NCI-H128 (cell line): ENCODE results near the gene ST6GALNAC1.
A peak's percentile ranks its signal among the peaks of the same experiment; 100 is the strongest.
"Not testable (repeated sequence)": the region's sequence is repeated elsewhere in the genome, so short reads cannot be mapped to it uniquely, and the experiment has no call there.

Experiments
- DNase-seq: peaks from one replicate; lab custom pipeline; 2025; ENCODE audit not compliant: unreplicated experiment; lab: John Stamatoyannopoulos, UW

Gene ST6GALNAC1

GRCh38 chr17:76612977-76613851 is 30.3 kb downstream of the ST6GALNAC1 start:
- no peak for DNase-seq

- DNase-seq, result no peak
These were observed 31.1 kb downstream of the ST6GALNAC1 start for GRCh38 chr17:76612465-76612864.

GRCh38 chr17:76611758-76612157 is 31.8 kb downstream of the ST6GALNAC1 start:
- no peak for DNase-seq

GRCh38 chr17:76611080-76611749 is 32.3 kb downstream of the ST6GALNAC1 start:
- not testable (repeated sequence) for DNase-seq

- not testable (repeated sequence) for DNase-seq
These were observed 36.9 kb downstream of the ST6GALNAC1 start for GRCh38 chr17:76606685-76607084.

- DNase-seq, result no peak
These were observed 42.5 kb downstream of the ST6GALNAC1 start for GRCh38 chr17:76601065-76601464.

GRCh38 chr17:76599694-76600460 is 43.7 kb downstream of the ST6GALNAC1 start:
- no peak for DNase-seq

- DNase-seq, result no peak
These were observed 45.5 kb downstream of the ST6GALNAC1 start for GRCh38 chr17:76598004-76598439.

- no peak for DNase-seq
These were observed 46.2 kb downstream of the ST6GALNAC1 start for GRCh38 chr17:76597156-76598003.

- DNase-seq, result no peak
These were observed 48.9 kb downstream of the ST6GALNAC1 start for GRCh38 chr17:76594690-76595089.

GRCh38 chr17:76593959-76594358 is 49.6 kb downstream of the ST6GALNAC1 start:
- no peak for DNase-seq

- no peak for DNase-seq
These were observed 50.2 kb downstream of the ST6GALNAC1 start for GRCh38 chr17:76593384-76593826.

GRCh38 chr17:76588182-76588581 is 55.4 kb downstream of the ST6GALNAC1 start:
- no peak for DNase-seq

GRCh38 chr17:76586741-76587487 is 56.6 kb downstream of the ST6GALNAC1 start:
- peak; percentile 28 for DNase-seq

- DNase-seq, result no peak
These were observed 57.6 kb downstream of the ST6GALNAC1 start, which contains the start of gene ST6GALNAC2 for GRCh38 chr17:76585649-76586593. TSS of gene ST6GALNAC2 (minus strand) at chr17:76585860. CDS start at chr17:76585808, 52 bp downstream.

- DNase-seq, result no peak
These were observed 58.4 kb downstream of the ST6GALNAC1 start for GRCh38 chr17:76585033-76585648.

GRCh38 chr17:76584427-76585032 is 59.0 kb downstream of the ST6GALNAC1 start:
- DNase-seq, result no peak

GRCh38 chr17:76582660-76583059 is 60.9 kb downstream of the ST6GALNAC1 start:
- DNase-seq, result no peak
